HG03439 (cell line): ENCODE data around the gene MTG1.
"Not testable (repeated sequence)": the region's sequence is repeated elsewhere in the genome, so short reads cannot be mapped to it uniquely, and the experiment has no call there.

Experiments
- ATAC-seq: cut with Tn5 transposase; IDR thresholded peaks from one replicate; pipeline ENCODE4 v1.9.1; 2021; ENCODE audit warnings: mild to moderate bottlenecking, moderate library complexity; ENCODE audit not compliant: unreplicated experiment

The MTG1 gene

DNA sequence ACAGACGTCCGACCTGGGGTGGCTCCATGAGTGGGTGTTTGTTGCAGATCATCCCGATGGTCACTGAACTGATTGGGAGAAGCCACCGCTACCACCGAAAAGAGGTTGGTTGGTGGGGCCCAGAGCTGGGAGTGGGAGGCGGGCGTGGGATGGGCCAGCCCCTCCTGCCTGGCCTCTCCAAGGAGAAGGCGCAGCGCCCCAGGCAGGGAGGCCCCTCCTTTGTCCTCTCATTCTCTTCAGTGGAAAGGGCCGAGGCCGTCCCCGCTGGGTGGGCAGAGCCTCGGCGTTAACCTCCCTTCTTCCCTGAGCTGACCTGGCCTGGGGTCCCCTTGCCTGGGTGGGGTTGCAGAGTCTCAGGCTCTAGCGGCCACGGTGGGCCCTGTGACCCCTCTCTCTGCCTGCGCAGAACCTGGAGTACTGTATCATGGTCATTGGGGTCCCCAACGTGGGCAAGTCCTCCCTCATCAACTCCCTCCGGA, 5.2 kb downstream of the MTG1 start:
- ATAC-seq: no peak

DNA sequence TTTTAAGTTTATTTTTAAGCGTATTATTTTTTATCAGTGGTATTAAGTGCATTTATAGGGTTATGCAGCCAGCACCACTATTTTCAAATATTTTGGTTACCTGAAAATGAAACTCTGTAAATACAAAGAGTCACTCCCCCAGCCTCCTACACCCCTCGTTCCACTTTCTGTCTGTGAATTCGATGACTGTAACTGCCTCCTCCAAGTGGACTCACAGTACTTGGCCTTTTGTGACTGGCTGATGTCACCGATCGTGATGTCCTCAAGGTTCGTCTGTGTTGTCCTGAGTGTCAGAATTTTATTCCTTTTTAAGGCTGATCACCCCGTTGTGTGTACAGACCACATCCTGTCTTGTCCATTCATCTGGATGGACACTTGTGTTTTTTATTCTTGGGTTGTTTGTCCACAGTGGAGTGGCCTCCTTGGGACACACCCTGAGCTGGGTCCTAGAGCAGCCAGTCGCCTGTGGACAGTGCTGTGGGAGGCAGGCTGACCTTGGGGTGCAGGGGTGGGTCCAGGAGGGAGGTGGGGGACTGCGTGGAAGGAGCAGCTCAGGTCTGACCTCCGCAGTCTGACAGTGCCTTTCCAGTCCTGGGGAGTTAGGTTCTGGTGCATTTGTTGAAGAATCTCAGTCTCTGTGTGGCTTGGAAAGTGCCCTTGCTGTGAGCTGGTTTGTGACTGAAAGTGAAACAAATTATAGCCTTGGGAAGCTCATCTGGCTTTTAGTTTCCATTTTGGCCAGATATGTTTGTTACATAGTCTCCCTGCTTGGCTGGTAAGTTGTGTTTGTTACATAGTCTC, 6.9 kb downstream of the MTG1 start:
- peak; percentile 72 for ATAC-seq

DNA sequence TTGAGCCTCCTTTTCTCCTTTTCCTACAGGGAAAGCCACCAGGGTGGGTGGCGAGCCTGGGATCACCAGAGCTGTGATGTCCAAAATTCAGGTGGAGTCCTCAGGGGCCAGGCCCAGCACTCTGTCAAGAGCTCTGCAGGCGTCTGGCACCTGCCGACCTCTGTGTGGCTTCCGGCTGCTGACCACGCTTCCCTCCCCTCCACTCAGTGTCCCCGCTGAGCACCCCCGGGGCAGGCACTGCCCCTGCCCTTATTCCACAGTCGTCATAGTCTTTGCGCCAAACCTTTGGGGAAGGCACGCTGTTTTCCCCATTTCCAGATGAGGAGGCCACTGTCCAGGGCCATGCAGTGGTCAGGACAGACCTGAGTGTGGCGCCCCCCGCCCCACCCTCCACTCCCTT, 7.5 kb downstream of the MTG1 start:
- peak; percentile 5 for ATAC-seq

DNA sequence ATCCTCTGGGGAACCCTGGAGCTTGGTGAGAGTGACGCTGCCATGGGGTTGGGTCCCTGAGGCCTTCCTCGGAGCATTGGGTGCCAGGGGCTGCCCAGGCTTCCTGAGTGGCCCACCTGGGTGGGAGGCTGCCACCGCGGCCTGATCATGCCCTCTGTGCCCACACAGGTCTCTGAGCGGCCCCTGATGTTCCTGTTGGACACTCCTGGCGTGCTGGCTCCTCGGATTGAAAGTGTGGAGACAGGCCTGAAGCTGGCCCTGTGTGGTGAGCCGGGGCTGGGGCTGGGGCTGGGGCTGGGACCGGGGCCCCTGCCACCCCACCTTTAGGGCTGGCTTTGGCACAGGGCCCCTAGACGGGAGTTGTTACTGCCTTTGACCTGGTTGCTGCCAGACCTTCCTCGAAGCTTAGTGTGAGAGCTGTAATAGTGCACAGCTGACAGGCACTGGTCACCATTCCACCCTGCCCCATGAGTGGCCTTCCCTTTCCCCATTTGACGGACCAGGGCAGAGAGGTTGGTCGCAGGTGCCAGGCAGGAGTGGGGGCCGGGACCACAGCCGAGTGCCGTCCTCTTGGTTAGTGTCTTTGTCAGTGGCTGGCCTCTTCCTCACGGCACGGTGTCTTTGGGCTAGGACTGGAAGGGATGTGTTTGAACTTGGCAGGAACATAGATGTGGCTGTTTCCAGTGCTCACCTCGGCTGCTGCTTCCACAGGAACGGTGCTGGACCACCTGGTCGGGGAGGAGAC, 8.2 kb downstream of the MTG1 start:
- no peak for ATAC-seq

DNA sequence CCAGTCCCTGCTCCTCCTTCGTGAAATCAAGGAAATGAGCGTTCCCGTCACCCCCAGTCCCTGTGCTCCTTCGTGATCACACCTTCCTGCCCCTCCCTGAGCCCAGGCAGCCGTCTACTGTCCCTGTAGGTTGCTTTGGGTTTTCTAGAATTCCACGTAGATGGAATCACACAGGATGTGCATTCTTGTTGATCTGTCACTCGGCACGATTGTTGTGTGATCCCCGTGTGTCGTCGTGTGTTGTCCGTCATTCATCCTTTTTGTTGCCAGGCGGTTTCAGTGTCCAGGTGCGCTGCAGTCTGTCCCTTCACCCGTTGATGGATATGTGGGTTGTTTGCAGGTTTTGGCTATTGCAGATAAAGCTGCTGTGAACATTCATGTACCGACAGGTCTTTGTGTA, 9.4 kb downstream of the MTG1 start:
- no peak for ATAC-seq

DNA sequence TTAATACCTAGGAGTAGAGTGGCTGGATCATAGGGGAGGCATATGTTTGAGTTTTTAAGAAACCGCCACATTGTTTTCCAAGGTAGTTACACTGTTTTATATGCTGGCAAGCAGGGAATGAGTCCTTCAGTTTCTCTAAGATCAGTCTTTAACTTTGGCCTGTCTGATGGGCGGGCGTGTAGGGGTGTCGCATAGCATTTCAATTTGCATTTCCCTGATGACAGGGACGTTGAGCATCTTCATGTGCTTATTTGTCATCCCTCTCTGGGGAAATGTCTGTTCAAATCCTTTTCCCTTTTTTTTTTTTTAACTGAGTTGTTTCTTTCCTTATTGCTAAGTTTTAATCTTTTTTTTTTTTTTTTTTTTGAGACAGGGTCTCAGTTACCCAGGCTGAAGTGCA, 9.8 kb downstream of the MTG1 start:
- ATAC-seq: no peak

DNA sequence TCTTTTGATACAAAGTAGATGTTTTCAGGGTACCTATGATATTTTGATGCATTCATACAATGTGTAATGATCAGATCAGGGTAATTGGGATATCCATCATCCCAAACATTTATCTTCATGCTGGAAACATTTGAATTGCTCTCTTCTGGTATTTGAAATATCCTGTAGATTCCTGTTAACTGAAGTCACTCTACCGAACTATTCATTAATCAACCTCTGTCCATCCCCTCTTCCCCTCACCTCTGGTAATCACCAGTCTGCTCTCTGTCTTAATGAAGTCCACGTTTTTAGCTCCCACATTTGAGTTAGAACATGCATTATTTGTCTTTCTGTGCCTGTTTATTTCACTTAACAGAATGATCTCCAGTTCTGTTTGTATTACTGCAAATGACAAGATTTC, 11.3 kb downstream of the MTG1 start:
- ATAC-seq: no peak

DNA sequence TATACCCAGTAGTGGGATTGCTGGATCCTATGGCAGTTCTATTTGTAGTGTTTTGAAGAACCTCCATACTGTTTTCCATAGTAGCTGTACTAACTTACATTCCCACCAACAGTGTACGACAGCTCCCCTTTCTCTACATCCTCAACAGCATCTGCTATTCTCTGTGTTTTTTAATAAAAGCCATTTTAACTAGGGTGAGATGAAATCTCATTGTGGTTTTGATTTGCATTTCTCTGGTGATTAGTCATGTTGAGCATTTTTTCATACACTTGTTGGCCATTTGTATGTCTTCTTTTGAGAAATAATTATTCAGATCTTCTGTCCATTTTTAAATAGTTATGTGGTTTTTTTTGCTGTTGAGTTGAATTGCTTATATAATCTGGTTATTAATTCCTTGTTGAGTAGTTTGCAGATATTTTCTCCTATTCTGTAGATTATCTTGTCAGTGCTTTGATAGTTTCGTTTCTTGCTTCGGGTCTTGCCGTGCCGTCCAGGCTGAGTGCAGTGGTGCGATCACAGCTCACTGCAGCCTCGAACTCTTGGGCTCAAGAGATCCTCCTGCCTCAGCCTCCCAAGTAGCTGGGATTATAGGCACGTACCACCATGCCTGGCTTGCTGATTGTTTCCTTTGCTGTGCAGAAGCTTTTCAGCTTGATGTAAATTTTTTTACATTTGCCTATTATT, 12.0 kb downstream of the MTG1 start:
- no peak for ATAC-seq

DNA sequence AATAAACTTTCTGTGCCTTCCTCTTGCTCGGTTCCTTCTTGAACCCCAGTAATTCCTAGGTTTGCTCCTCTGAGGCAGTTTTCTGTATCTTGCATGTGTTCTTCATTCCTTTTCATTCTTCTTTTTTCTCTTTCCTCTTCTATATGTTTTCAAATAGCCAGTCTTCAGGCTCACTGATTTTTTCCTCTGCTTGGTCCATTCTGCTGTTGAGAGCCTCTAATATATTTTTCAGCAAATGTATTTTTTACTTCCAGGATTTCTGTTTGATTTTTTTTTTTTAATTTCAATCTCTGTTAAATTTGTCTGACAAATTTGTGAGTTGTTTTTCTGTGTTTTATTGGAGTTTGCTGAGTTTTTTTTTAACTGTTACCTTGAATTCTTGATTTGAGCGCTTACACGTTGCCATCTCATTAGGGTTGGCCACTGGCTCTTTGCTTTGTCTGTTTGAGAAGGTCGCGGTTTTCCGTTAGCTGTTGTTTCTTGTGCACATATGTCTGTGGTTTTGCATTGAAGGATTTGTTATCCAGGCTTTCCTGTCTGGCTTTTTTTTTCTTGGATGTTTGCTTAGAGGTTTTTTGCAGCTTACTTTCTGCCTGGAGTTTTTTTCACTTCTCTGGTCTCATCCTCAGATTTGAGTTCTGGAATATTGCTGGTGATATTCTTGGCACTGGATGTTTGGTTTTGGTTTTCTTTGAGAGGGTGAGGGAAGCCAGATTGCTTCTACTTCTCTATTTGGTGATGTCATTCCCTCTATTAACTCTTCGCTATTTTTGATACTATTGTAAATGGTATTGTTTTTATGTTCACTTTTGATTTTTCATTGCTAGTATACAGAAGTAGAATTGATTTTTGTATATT, 17.8 kb downstream of the MTG1 start:
- ATAC-seq: no peak

DNA sequence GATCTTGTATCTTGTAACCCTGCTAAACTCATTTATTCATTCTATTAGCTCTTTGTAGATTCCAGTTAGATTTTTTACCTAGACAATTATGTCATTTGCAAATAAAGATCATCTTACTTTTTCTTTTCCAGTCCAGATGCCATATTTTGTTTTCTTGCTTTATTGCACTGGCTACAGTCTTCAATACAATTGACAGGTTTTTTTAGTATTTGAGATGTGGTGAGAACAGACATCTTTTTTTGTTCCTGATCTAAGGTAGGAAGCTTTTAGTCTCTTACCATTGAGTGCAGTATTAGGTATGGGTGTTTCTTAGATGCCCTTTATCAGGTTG, 18.4 kb downstream of the MTG1 start:
- no peak for ATAC-seq

DNA sequence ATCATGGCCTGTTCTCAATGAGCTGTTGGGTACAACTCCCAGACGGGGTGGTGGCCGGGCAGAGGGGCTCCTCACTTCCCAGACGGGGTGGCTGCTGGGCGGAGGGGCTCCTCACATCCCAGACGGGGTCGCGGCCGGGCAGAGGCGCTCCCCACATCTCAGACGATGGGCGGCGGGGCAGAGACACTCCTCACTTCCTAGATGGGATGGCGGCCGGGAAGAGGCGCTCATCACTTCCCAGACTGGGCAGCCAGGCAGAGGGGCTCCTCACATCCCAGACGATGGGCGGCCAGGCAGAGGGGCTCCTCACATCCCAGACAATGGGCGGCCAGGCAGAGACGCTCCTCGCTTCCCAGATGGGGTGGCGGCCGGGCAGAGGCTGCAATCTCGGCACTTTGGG, 20.4 kb downstream of the MTG1 start:
- not testable (repeated sequence) for ATAC-seq

DNA sequence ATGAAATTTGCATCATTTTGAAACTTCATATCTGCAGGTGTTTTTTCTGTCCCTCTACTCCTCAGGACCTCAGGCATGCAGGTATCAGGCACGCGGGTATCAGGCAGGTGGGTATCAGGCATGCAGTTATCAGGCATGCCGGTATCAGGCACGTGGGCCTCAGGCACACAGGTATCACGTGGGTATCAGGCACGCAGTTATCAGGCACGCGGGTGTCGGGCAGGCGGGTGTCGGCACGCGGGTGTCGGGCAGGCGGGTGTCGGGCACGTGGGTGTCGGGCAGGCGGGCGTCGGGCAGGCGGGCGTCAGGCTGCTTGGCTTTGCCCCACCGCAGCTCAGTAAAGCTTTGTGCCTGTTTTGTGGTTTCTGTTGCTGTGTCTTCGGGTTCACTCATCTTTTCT, 21.8 kb downstream of the MTG1 start:
- ATAC-seq: no peak

DNA sequence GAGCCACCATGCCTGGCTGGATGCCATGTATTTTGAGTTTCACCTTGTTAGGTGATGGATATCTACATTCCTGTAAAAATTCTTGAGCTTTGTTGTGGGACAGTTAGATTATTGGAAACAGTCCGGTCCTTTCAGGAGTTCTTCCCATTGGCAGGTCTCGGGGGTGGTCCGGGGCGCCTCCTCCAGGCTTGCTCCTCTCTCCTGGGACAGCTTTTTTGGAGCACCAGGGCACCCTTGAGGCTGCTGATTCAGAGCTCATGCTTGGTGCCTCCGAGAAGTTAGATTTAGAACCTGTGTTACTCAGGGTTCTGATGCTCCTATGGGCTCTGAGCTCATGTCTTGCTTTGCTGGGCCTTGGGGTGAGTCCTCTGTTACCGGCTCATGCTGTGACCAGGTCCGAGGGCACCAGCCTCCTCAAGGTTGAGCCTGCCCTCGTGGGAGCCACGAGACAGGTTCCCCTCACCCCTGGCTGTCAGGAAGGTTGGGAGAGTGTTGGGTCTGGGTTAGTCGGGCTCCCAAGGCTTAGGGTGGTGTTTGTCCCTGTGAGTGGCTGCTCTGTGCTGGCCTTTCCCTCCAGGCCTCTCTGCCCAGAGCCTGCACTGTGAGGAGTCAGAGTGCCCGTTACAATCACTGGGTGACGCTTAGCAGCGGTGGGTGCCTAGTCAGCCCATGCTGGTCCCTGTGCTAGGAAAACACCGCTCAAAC, 24.5 kb downstream of the MTG1 start:
- ATAC-seq: no peak

DNA sequence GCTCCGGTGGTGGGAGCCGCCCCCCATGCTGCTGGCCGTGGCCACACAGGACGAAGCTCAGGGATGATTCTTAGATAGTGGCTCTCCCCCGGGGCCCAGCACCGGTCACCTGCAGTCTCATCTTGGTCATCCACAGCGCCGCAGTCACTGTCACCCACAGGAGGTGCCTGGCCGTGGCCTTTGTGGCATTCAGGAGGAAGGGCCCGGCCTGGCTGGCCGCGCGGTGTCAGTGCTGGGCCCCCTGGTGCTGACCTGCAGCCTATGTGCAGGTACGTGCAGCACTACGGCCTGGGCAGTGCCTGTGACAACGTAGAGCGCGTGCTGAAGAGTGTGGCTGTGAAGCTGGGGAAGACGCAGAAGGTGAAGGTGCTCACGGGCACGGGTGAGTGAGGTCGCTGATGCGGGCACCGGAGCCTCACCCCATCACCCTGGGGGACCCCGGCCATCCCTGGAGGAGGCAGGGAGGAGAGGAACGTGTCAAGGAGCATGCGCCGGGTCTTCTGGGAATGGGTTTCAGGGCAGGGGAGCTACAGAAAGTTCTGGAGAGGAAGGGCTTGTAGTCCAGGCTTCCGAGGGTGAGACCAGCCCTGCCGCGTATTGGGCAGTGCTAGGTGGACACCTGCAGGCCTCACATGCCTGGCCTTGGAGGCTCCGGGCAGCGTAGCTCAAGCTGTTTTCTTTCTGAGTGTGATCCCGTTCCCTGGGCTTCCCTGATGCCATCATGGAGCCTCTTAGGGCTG, 25.4 kb downstream of the MTG1 start:
- no peak for ATAC-seq

DNA sequence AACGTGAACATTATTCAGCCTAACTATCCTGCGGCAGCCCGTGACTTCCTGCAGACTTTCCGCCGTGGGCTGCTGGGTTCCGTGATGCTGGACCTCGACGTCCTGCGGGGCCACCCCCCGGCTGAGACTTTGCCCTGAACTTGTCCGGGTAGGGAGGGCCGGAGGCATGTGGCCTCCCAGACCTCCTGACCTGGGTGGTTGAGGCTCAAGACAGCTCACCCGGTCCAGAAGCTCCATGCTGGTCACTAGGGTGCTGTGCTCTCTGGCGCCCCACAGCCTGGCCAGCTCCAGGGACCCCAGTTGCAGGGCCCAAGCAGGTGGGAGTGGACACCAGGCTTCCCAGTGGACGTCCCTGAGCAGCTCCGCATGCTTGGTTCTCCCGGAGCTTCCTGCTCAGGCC, 26.1 kb downstream of the MTG1 start:
- no peak for ATAC-seq

DNA sequence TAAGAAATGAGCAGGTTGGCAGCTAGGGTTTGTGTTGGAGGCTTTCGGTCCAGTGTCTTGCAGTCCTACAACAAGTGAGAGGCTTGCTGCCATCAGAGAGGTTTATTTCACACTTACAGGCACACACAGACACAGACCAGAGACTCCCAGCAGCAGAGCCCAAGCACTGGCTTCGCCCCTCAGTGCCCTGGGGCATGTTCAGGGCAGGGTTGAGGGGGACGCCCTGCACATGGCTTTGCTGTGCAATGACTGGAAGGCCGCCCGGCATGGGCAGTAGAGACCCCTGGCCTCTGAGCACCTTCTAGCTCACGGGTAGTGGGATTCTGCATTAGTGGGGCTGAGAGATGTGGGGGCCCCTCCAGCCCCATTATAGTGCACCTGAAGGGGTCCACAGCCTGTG, 26.6 kb downstream of the MTG1 start:
- no peak for ATAC-seq

DNA sequence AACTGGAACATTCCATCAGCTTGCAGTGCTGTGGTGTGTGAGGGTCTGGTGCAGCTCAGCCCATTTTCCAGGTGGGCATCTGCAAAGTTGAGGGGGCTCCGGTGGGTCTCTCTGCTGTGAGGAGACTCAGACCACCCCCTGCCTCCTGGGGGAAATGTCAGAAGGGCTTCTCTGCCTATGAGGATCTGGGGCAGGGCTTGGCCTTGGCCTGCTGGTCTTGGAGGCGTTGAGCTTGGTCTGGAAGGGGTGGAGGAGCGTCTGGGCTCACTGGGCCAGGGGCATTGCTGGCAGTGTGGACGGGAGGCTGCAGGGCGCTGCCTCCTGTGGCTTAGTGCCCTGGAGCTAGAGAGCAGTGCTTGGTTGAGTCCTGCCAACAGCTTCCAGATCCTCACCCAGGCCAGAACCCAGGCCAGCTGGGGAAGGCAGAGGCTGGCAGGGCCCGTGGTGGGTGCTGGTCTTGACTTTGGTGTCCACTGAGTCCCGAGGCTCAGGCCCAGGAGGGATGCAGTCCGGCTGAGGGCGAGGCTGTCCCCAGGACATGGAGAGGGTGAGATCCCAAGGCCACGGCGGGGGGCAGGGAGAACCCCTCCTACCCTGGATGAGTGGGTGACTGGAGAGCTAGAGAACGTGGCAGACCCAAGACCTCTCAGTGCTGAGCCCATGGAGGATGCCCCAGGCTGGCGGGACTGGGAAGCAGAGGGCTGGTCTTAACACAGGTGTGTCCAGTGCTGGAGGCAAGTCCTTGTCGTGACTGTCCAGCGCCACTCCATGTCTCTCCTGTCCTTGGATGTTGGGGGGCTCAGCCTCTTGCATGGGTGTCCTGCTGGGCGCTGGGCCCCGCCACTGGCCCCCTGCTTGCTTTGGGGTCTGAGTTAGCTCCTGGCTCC, 27.6 kb downstream of the MTG1 start:
- no peak for ATAC-seq

DNA sequence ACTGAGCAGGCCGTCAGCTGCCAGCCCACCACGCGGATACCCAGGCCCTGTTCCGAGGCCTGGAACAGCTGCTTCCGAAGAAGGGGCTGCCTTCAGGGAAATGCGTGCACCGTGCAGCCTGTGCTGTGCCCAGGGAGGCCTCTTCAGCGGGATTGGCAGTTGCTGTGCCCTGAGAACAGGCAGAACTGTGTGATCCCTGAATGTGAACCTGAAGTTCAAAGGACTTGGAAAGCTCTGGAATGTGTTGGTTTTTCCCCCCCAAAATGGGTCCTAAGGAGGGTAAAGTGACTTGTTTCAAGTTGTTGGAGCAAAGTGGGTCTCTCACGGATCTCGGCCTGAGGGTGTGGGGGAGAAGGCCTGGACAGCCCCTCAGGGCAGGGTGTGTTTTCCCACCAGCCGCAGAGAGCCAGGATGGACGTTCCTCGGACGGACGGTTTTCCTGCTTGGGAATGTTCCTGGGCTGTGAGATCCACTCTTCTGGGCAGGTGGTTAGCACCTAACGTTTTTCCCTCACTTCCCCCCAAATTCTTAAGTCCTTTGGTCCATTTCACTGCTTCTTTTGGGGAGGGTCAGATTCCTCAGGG, 28.4 kb downstream of the MTG1 start:
- no peak for ATAC-seq
